Endothelial cell of umbilical vein (primary cell): ENCODE measurements around the gene TSEN15. TPM values are rescaled to one million over a fixed set of nuclear protein-coding genes. Genes with fewer than 3 reads are reported as not detected.

ENCODE experiments used
- BruUV-seq: library from RNA; stranded (reverse); fragments of 400-500 nt; replicated peaks from 2 replicates; lab custom pipeline; 2021; lab: Mats Ljungman, UMichigan
- CTCF ChIA-PET: fragments of 300-600, 350-600 bp; sonication (Branson Sonifier 250); formaldehyde crosslinking; loops from one replicate; lab custom pipeline; 2021; ENCODE audit warnings: antibody characterized with exemption, inconsistent platforms; lab: Charles Lee
- POLR2A ChIA-PET: fragments of 300-600, 350-600 bp; sonication (Branson Sonifier 250); formaldehyde crosslinking; loops from one replicate; lab custom pipeline; 2021; ENCODE audit warnings: antibody characterized with exemption, inconsistent platforms; lab: Charles Lee
- DNase-seq: peaks from one replicate; pipeline ENCODE4 v3.0.0-alpha.2; 2011; ENCODE audit warnings: low read depth, low spot score
- FAIRE-seq: peaks from 2 replicates; lab custom pipeline; 2011; peaks lifted over from hg19 to GRCh38; lab: Jason Lieb, UNC
- H2AFZ ChIP-seq: 2 replicates; pipeline ENCODE4 v1.6.0; 2012; ENCODE audit warnings: low read depth, low read length, control low read depth, inconsistent platforms
- H3K27ac ChIP-seq: 2 replicates; pipeline ENCODE4 v1.5.1; 2011; ENCODE audit warnings: low read depth, mild to moderate bottlenecking, control low read depth, low read length, moderate library complexity; ENCODE audit not compliant: insufficient read depth
- H3K27me3 ChIP-seq, 2 experiments: 2 replicates each; pipeline versions ENCODE4 v1.6.0 to v1.6.1; 2011; ENCODE audit warnings: low read length in 2 of 2, mixed read lengths in 1 of 2; ENCODE audit not compliant: control insufficient read depth in 2 of 2, insufficient read depth in 2 of 2
- H3K36me3 ChIP-seq, 2 experiments: 2 replicates in 1 of 2; 3 replicates in 1 of 2; pipeline ENCODE4 v1.5.1; 2011; ENCODE audit warnings: low read length in 2 of 2, mild to moderate bottlenecking in 1 of 2, moderate library complexity in 1 of 2; ENCODE audit not compliant: control insufficient read depth in 2 of 2, insufficient read depth in 2 of 2; ENCODE audit errors: extremely low read depth in 1 of 2
- H3K4me1 ChIP-seq: 3 replicates; pipeline ENCODE4 v1.5.1; 2011; ENCODE audit warnings: mild to moderate bottlenecking, low read length; ENCODE audit not compliant: control insufficient read depth, insufficient read depth; ENCODE audit errors: extremely low read depth
- H3K4me2 ChIP-seq: 2 replicates; pipeline ENCODE4 v1.6.1; 2011; ENCODE audit warnings: low read length, control low read depth, mixed read lengths; ENCODE audit not compliant: insufficient read depth
- H3K4me3 ChIP-seq, 3 experiments: fragments of 200-600 bp in 1 of 3; sonication (generic), shearing (Covaris generic) in 1 of 3; replicated peaks in 1 of 3; 2 replicates each; pipeline ENCODE4 v1.5.1; 2011 to 2016; ENCODE audit warnings: control low read depth in 3 of 3, low read length in 3 of 3, mild to moderate bottlenecking in 2 of 3, inconsistent platforms in 1 of 3, low read depth in 1 of 3, moderate library complexity in 1 of 3; ENCODE audit not compliant: insufficient read depth in 1 of 3
- H3K79me2 ChIP-seq: 2 replicates; pipeline ENCODE4 v1.6.0; 2012; ENCODE audit warnings: low read length, inconsistent platforms; ENCODE audit not compliant: control insufficient read depth, insufficient read depth
- H3K9ac ChIP-seq: replicated peaks from 2 replicates; pipeline ENCODE3; 2011; ENCODE audit warnings: low read length, control low read depth; ENCODE audit not compliant: insufficient read depth; ENCODE audit errors: extremely low read depth
- H3K9me1 ChIP-seq: replicated peaks from 3 replicates; pipeline ENCODE4 v1.6.0; 2011; ENCODE audit warnings: mild to moderate bottlenecking, low read length; ENCODE audit not compliant: control insufficient read depth, insufficient read depth; ENCODE audit errors: extremely low read depth
- H3K9me3 ChIP-seq: replicated peaks from 2 replicates; pipeline ENCODE4 v1.5.1; 2012; ENCODE audit warnings: low read length, inconsistent platforms; ENCODE audit not compliant: control insufficient read depth, insufficient read depth
- H4K20me1 ChIP-seq: replicated peaks from 2 replicates; pipeline ENCODE3; 2011; ENCODE audit warnings: mild to moderate bottlenecking, low read length; ENCODE audit not compliant: control insufficient read depth, insufficient read depth; ENCODE audit errors: extremely low read depth
- CTCF ChIP-seq, 2 donors: IDR thresholded peaks; 1 replicate in 1 of 2; 2 replicates in 1 of 2; pipeline ENCODE4 v1.5.1; 2011; ENCODE audit warnings: low read length in 2 of 2, mild to moderate bottlenecking in 2 of 2, moderate library complexity in 2 of 2, control low read depth in 1 of 2, inconsistent platforms in 1 of 2, low read depth in 1 of 2; ENCODE audit not compliant: insufficient read depth in 1 of 2; ENCODE audit errors: extremely low read depth in 1 of 2
- EZH2 ChIP-seq: IDR thresholded peaks from 2 replicates; pipeline ENCODE4 v1.6.1; 2012; ENCODE audit warnings: borderline replicate concordance, low read depth, mild to moderate bottlenecking, moderate library complexity, low read length, inconsistent platforms; ENCODE audit not compliant: severe bottlenecking
- FOS ChIP-seq: IDR thresholded peaks from 2 replicates; pipeline ENCODE4 v1.6.1; 2011; ENCODE audit warnings: mild to moderate bottlenecking, low read length, moderate library complexity, borderline replicate concordance; ENCODE audit not compliant: insufficient read depth
- GATA2 ChIP-seq: IDR thresholded peaks from 2 replicates; pipeline ENCODE4 v1.7.0; 2011; ENCODE audit warnings: low read depth, mild to moderate bottlenecking, moderate library complexity, mixed read lengths, low read length; ENCODE audit not compliant: insufficient read length, insufficient read depth
- JUN ChIP-seq: IDR thresholded peaks from 2 replicates; pipeline ENCODE4 v1.6.1; 2011; ENCODE audit warnings: borderline replicate concordance, low read depth; ENCODE audit not compliant: insufficient read length, insufficient read depth
- MAX ChIP-seq: IDR thresholded peaks from 2 replicates; pipeline ENCODE4 v1.6.1; 2011; ENCODE audit not compliant: insufficient read depth, insufficient read length
- MYC ChIP-seq: IDR thresholded peaks from one replicate; pipeline ENCODE4 v1.6.1; 2011; ENCODE audit warnings: mild to moderate bottlenecking, low read depth, low read length
- POLR2A ChIP-seq: IDR thresholded peaks from 2 replicates; pipeline ENCODE4 v1.6.1; 2012; ENCODE audit warnings: low read depth, mild to moderate bottlenecking, control low read depth, low read length
- POLR2AphosphoS5 ChIP-seq: IDR thresholded peaks from 2 replicates; pipeline ENCODE4 v1.6.1; 2012; ENCODE audit warnings: low read depth, mild to moderate bottlenecking, control low read depth, low read length, moderate library complexity; ENCODE audit not compliant: insufficient read depth
- dilution Hi-C: fragments of 300-500 bp; cut with MboI; formaldehyde crosslinking; loops from one replicate; pipeline ENCODE4 v1.15.0; 2019; ENCODE audit warnings: low sequenced_read_pairs; ENCODE audit not compliant: extremely low pct_ligation_motif_present
- intact Hi-C: fragments of 100-400 bp; cut with micrococcal nuclease; formaldehyde crosslinking; loops from one replicate; pipeline ENCODE4 v1.10.0; 2022
- polyA plus RNA-seq, 4 experiments: library from polyadenylated mRNA; depleted of rRNA in 3 of 4; stranded (reverse) in 3 of 4; unstranded in 1 of 4; fragments of >200 nt; gene quantifications; 2 replicates each; pipeline versions ENCODE4 v1.2.1 to v1.2.3, GENCODE V29; 2011 to 2012; ENCODE audit warnings: missing spikeins in 1 of 4
- total RNA-seq: library from RNA; stranded (reverse); gene quantifications from 2 replicates; pipeline ENCODE4 v1.2.3, GENCODE V29; 2021

Gene TSEN15
- total and polyA plus RNA-seq, 2 donors (not counting 3 experiments of a cell fraction or from before 2014, with no cell fraction given), result 20.6 to 25.8 TPM

GRCh38 chr1:184082541-184083415 lies 31.2 kb downstream of the TSEN15 start:
- Histone ChIP-seq H4K20me1 (no peaks in the 10 kb centered on the region), H2AFZ (no peak overlapping the region), H3K4me2 (no peak overlapping the region), H3K36me3 (no peaks in the 10 kb centered on the region), H3K27ac (no peak overlapping the region), H3K9me1 (no peaks in the 10 kb centered on the region), H3K4me1 (no peaks in the 10 kb centered on the region), H3K27me3 (no peaks in the 10 kb centered on the region), H3K9me3 (no peaks in the 10 kb centered on the region), H3K4me3 (no peak overlapping the region), H3K79me2 (no peaks in the 10 kb centered on the region), H3K9ac (no peak overlapping the region)
- BruUV-seq, result no TSS peak
- peak; percentile 20 for DNase-seq
- dilution Hi-C loops (no loop called here), intact Hi-C loops (no loop called here)
- no peak for FAIRE-seq
- CTCF ChIA-PET, result interaction anchor here (1.5 kb wide), 1 partner anchor 581 kb away, joined by 6 read pairs; no protein-coding TSS in a partner anchor
- POLR2A ChIA-PET, result no interaction called here
- TF ChIP-seq CTCF (IDR thresholded peaks at IDR 0.05; ENCODE audit: extremely low read depth in 1 of 2, insufficient read depth in 1 of 2, low read depth in 1 of 2, low read length in 2 of 2) (no peak), MAX (no peak), JUN (no peak), POLR2AphosphoS5 (no peak), POLR2A (no peak), FOS (no peak), EZH2 (no peak), GATA2 (no peak), MYC (no peak)
